Motor neuron (in vitro differentiated cells): ENCODE data around the gene PKNOX1. TPM values are rescaled to one million over a fixed set of nuclear protein-coding genes. Genes with fewer than 3 reads are reported as not detected.
"Not testable (repeated sequence)": the region's sequence is repeated elsewhere in the genome, so short reads cannot be mapped to it uniquely, and the experiment has no call there.

ENCODE experiments used
- ATAC-seq, 8 experiments: fragments of 200-7000 bp; cut with Tn5 transposase; replicated peaks in 6 of 8; 2 replicates each; pipeline ENCODE4 v1.8.0; 2021; ENCODE audit warnings: mild to moderate bottlenecking in 8 of 8, moderate library complexity in 8 of 8
- H3K27ac ChIP-seq, 2 donors: fragments of 250-450 bp; sonication (Bioruptor Pico); 2 replicates each; pipeline ENCODE4 v1.9.0; 2021; ENCODE audit warnings: antibody characterized with exemption in 2 of 2, mild to moderate bottlenecking in 2 of 2, moderate library complexity in 1 of 2
- H3K4me1 ChIP-seq, 2 donors: fragments of 250-450 bp; sonication (Bioruptor Pico); replicated peaks in 1 of 2; 2 replicates each; pipeline ENCODE4 v1.6.1; 2021; ENCODE audit warnings: antibody characterized with exemption in 2 of 2, mild to moderate bottlenecking in 2 of 2, moderate library complexity in 1 of 2
- H3K4me3 ChIP-seq, 5 donors: fragments of 250-450 bp; sonication (Bioruptor Pico); 2 replicates each; pipeline ENCODE4 v1.9.0; 2021; ENCODE audit warnings: antibody characterized with exemption in 5 of 5, mild to moderate bottlenecking in 5 of 5, moderate library complexity in 4 of 5
- WGBS, 10 experiments: fragments of 450-650 bp; shearing (Covaris generic); methylation state at CpG; one replicate each; pipeline ENCODE4 v1.0.0; 2022; 5-methylcytosine and 5-hydroxymethylcytosine counted together
- in situ Hi-C, 9 experiments: fragments of 400-800 bp; cut with MboI; loops; one replicate each; pipeline ENCODE4 v1.15.0; 2021; ENCODE audit warnings: low sequenced_read_pairs in 9 of 9, low pct_unique_long_range_greater_than_20kb in 2 of 9; ENCODE audit not compliant: unreplicated experiment in 9 of 9
- total RNA-seq, 8 experiments: library from RNA; unstranded; fragments of 300-600 nt; gene quantifications; 2 replicates each; pipeline versions ENCODE4 v1.2.3 to v1.2.4, GENCODE V29; 2022

PKNOX1 gene
- total RNA-seq, 8 experiments from 2014 or later, result 12.5 to 27.3 (median 15.1) TPM

- ATAC-seq, result peak in 3 of 8 experiments; percentile 73 to 96 (median 94)
- in situ Hi-C loops, result no loop called here
- 10 to 100% (median 75%) methylated on average over 1 to 4 of the region's 8 CpGs; no CpG with 5 or more reads in 6 of the 10 experiments for WGBS, 10 experiments
- peaks cover under 1 to 5% of the 10 kb centered on the region in 2 donors for H3K4me1 ChIP-seq
- no peak overlapping the region for H3K4me3 ChIP-seq
- no peak overlapping the region for H3K27ac ChIP-seq
Measured at GRCh38 chr21:42997053-42997452, 22.7 kb downstream of the PKNOX1 start.

GRCh38 chr21:42997983-42998382 lies 23.6 kb downstream of the PKNOX1 start:
- 67 to 100% (median 100%) methylated on average over 1 of the region's 1 CpG; no CpG with 5 or more reads in 5 of the 10 experiments for WGBS, 10 experiments
- H3K4me3 ChIP-seq, H3K27ac ChIP-seq, ATAC-seq, H3K4me1 ChIP-seq, in situ Hi-C loops: not testable (repeated sequence)

- H3K4me1 ChIP-seq, H3K4me3 ChIP-seq, in situ Hi-C loops, H3K27ac ChIP-seq: not testable (repeated sequence)
- peak in 1 of 8 experiments; percentile 25 for ATAC-seq
- 80 to 100% methylated on average over 1 of the region's 2 CpGs; no CpG with 5 or more reads in 8 of the 10 experiments for WGBS, 10 experiments
Measured at GRCh38 chr21:42999152-42999551, 24.8 kb downstream of the PKNOX1 start.

- H3K4me1 ChIP-seq, H3K27ac ChIP-seq, H3K4me3 ChIP-seq, ATAC-seq, in situ Hi-C loops: not testable (repeated sequence)
- 90 to 100% (median 100%) methylated on average over 1 to 2 of the region's 2 CpGs; no CpG with 5 or more reads in 1 of the 10 experiments for WGBS, 10 experiments
Measured at GRCh38 chr21:43000041-43000440, 25.7 kb downstream of the PKNOX1 start.

- no peak overlapping the region for H3K27ac ChIP-seq
- no peaks in the 10 kb centered on the region for H3K4me1 ChIP-seq
- no peak overlapping the region for H3K4me3 ChIP-seq
- WGBS, 10 experiments, result 17 to 100% (median 100%) methylated on average over 1 to 3 of the region's 4 CpGs; no CpG with 5 or more reads in 3 of the 10 experiments
- in situ Hi-C loops, result no loop called here
- ATAC-seq, result peak in 1 of 8 experiments; percentile 22
Measured at GRCh38 chr21:43001316-43001715, 27.0 kb downstream of the PKNOX1 start.

GRCh38 chr21:43004926-43005325 lies 30.6 kb downstream of the PKNOX1 start:
- in situ Hi-C loops, result no loop called here
- no peak overlapping the region for H3K4me3 ChIP-seq
- 0 to 94% (median 73%) methylated on average over 1 to 6 of the region's 8 CpGs; no CpG with 5 or more reads in 2 of the 10 experiments for WGBS, 10 experiments
- no peak overlapping the region for H3K27ac ChIP-seq
- H3K4me1 ChIP-seq, result no peaks in the 10 kb centered on the region
- ATAC-seq, result no peak

- in situ Hi-C loops, result no loop called here
- Histone ChIP-seq H3K27ac (no peak overlapping the region), H3K4me3 (no peak overlapping the region), H3K4me1 (no peaks in the 10 kb centered on the region)
- 63 to 93% (median 77%) methylated on average over 3 to 5 of the region's 9 CpGs; no CpG with 5 or more reads in 2 of the 10 experiments for WGBS, 10 experiments
- no peak for ATAC-seq
Measured at GRCh38 chr21:43005635-43006034, 31.3 kb downstream of the PKNOX1 start.

GRCh38 chr21:43006051-43006873 lies 31.9 kb downstream of the PKNOX1 start:
- H3K27ac ChIP-seq, H3K4me1 ChIP-seq, H3K4me3 ChIP-seq, in situ Hi-C loops, ATAC-seq: not testable (repeated sequence)
- 62 to 100% (median 82%) methylated on average over 1 to 10 of the region's 14 CpGs; no CpG with 5 or more reads in 1 of the 10 experiments for WGBS, 10 experiments

- no peak for ATAC-seq
- no peaks in the 10 kb centered on the region for H3K4me1 ChIP-seq
- in situ Hi-C loops, result no loop called here
- WGBS, 10 experiments, result 40 to 100% (median 87%) methylated on average over 1 to 4 of the region's 4 CpGs; no CpG with 5 or more reads in 1 of the 10 experiments
- no peak overlapping the region for H3K4me3 ChIP-seq
- H3K27ac ChIP-seq, result no peak overlapping the region
Measured at GRCh38 chr21:43006874-43007208, 32.5 kb downstream of the PKNOX1 start.

GRCh38 chr21:43012596-43012995 lies 38.2 kb downstream of the PKNOX1 start:
- 40 to 100% (median 80%) methylated on average over 1 to 6 of the region's 6 CpGs; no CpG with 5 or more reads in 1 of the 10 experiments for WGBS, 10 experiments
- no peaks in the 10 kb centered on the region for H3K4me1 ChIP-seq
- no peak overlapping the region for H3K27ac ChIP-seq
- in situ Hi-C loops, result no loop called here
- no peak for ATAC-seq
- no peak overlapping the region for H3K4me3 ChIP-seq

GRCh38 chr21:43015906-43016540 lies 41.7 kb downstream of the PKNOX1 start:
- ATAC-seq, result no peak
- Histone ChIP-seq H3K4me1 (no peaks in the 10 kb centered on the region), H3K27ac (no peak overlapping the region), H3K4me3 (no peak overlapping the region)
- in situ Hi-C loops, result no loop called here
- WGBS, 10 experiments, result 83 to 100% (median 93%) methylated on average over 1 to 9 of the region's 13 CpGs; no CpG with 5 or more reads in 1 of the 10 experiments

- in situ Hi-C loops, result no loop called here
- 78 to 100% (median 88%) methylated on average over 1 to 13 of the region's 13 CpGs; no CpG with 5 or more reads in 1 of the 10 experiments for WGBS, 10 experiments
- Histone ChIP-seq H3K27ac (no peak overlapping the region), H3K4me3 (no peak overlapping the region), H3K4me1 (no peaks in the 10 kb centered on the region)
- ATAC-seq, result no peak
Measured at GRCh38 chr21:43016728-43017127, 42.4 kb downstream of the PKNOX1 start.

- no peaks in the 10 kb centered on the region for H3K4me1 ChIP-seq
- in situ Hi-C loops, result no loop called here
- no peak overlapping the region for H3K4me3 ChIP-seq
- no peak overlapping the region for H3K27ac ChIP-seq
- no peak for ATAC-seq
- WGBS, 10 experiments, result 83 to 100% (median 100%) methylated on average over 1 to 4 of the region's 10 CpGs; no CpG with 5 or more reads in 5 of the 10 experiments
Measured at GRCh38 chr21:43018519-43018918, 44.2 kb downstream of the PKNOX1 start.
